IPS-18c (cell line): ENCODE data around the gene PHKA1.
"Not testable (repeated sequence)": the region's sequence is repeated elsewhere in the genome, so short reads cannot be mapped to it uniquely, and the experiment has no call there.

Experiments used
- H3K4me3 ChIP-seq: 2 replicates; pipeline ENCODE4 v1.7.0; 2013; ENCODE audit warnings: low read depth, mild to moderate bottlenecking, low read length, moderate library complexity; ENCODE audit not compliant: insufficient read depth
- H3K9me3 ChIP-seq: one replicate; pipeline ENCODE4 v1.6.1; 2013; ENCODE audit warnings: mild to moderate bottlenecking, low read length, moderate library complexity; ENCODE audit not compliant: control insufficient read depth, insufficient read depth

Gene PHKA1

DNA sequence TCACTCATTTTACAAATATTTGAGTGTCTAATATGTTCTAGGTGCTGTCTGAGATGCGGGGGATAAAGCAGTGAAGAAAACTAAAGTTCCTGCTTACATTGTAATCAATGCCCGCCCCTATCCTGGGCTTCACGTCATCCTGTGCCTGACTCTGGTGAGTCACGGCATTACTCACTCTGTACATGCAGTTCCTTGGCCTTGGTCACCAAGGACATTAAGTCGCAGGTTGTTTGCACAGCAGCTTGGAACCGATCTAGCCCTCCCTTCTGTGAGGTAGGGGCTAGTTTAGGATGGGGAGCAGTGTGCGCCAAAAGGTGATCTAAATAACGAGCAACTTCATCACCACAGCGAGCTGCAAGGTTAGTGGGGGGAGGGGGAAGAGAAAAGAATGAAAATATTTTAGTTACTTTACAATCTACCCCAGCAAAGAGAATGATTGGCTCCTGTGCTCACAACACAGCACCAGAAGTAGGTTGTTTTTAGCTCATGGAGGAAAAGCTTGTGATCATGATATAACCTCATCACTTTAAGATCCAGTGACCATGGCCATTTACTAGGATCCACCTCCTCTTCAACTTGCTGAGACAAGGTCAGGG lies 93.5 kb downstream of the PHKA1 start:
- Histone ChIP-seq H3K9me3 (no peaks in the 10 kb centered on the region), H3K4me3 (no peak overlapping the region)

- no peak overlapping the region for H3K4me3 ChIP-seq
- no peaks in the 10 kb centered on the region for H3K9me3 ChIP-seq
These were observed 104.8 kb downstream of the PHKA1 start for GRCh38 chrX:72609313-72609712.

- H3K4me3 ChIP-seq, result no peak overlapping the region
These were observed 109.4 kb downstream of the PHKA1 start for GRCh38 chrX:72604705-72605104.

DNA sequence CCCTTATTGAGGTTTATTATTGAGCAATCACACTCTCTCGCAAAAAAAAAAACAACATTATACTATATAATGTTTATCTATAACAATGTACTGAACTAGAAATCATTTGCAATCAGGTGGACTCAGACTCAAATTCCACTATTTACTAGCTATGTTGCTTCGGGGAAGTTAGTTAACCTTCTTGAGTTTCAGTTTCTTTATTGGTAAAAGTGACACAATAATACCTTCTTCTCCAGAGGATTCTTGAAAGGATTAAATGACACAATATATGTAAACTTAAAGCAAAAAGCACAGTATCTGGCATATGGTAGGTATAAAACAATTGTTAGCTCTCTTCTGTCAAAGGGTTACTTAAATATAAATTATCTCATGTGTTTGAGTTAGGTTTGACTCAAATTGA lies 110.0 kb downstream of the PHKA1 start:
- no peaks in the 10 kb centered on the region for H3K9me3 ChIP-seq
- H3K4me3 ChIP-seq, result no peak overlapping the region

More at GRCh38 chrX:72604705-72605104, 109.4 kb downstream of the PHKA1 start:
- no peaks in the 10 kb centered on the region for H3K9me3 ChIP-seq

GRCh38 chrX:72591038-72591437 lies 123.1 kb downstream of the PHKA1 start:
- not testable (repeated sequence) for H3K9me3 ChIP-seq, H3K4me3 ChIP-seq

DNA sequence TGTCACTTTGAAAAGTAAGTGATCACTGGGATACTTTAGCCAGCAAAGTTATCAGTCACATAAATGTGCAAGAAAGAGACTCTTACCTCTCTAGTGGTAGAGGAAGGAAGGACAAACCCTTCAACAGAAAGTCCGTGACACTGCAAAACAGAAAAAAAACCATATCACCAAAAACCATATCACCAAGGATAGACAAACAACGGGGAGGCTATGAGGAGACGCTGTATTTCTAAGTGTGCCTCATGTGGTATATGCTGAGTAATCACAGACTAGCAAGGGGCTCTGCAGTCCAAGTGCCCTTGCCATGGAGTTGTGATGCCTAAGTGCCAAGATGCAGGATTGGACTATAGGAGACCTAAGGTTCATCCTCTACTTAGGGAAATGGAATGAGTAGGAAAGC lies 129.9 kb downstream of the PHKA1 start:
- no peak overlapping the region for H3K4me3 ChIP-seq
- H3K9me3 ChIP-seq, result peaks cover 4% of the 10 kb centered on the region

DNA sequence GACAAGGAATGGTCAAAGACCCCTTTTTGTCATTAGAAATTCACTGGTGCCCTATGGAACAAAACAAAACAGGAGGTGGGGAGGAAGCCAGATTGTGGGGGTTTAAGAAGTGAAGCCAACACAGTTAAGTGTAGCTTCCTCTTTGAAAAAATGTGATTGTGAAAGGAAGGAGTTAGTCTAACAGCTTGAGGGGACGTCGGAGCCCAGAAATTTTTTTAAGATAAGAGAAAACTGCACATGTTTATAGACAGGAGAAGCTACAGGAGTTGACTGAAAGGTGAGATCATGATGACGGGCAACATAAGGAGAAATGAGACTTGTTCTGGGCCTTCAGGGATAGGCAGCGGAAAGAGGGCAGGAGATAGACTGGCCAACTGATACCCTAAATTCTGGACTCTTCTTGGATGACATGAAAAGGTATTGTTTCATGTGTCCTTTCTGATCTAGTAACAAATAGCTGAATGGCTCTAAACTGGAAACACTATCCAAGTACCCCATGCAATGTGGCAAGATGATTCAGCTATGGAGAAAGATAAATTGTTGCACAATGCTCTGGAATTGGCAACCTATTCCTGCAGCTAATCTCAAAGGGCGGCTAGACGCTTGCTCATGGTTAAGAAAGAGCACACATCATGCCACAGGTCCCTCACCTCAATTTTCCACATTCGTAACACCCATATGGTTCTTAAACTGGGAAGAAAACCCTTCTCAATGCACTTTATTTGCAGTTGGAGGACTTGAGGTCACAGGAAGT lies 137.8 kb downstream of the PHKA1 start:
- H3K9me3 ChIP-seq, result peaks cover 2% of the 10 kb centered on the region
- no peak overlapping the region for H3K4me3 ChIP-seq

DNA sequence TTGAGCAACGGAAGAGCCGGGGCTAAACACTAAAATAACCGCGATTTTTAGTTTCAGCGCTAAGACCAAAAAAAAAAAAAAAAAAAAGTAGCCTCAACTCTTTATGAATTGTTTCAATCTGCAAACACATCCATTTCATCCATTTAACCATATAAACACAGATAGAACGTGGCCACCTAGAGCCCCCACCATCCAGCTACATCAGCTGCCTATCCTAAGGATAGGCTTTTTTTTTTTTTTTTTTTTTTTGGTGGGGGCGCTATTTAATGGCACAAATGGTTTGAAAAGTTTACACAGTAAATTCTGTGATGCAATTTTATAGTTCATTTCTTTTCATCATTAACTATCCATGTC lies 141.0 kb downstream of the PHKA1 start:
- H3K4me3 ChIP-seq, result peak overlapping the region; percentile 80
- H3K9me3 ChIP-seq, result peaks cover 2% of the 10 kb centered on the region

DNA sequence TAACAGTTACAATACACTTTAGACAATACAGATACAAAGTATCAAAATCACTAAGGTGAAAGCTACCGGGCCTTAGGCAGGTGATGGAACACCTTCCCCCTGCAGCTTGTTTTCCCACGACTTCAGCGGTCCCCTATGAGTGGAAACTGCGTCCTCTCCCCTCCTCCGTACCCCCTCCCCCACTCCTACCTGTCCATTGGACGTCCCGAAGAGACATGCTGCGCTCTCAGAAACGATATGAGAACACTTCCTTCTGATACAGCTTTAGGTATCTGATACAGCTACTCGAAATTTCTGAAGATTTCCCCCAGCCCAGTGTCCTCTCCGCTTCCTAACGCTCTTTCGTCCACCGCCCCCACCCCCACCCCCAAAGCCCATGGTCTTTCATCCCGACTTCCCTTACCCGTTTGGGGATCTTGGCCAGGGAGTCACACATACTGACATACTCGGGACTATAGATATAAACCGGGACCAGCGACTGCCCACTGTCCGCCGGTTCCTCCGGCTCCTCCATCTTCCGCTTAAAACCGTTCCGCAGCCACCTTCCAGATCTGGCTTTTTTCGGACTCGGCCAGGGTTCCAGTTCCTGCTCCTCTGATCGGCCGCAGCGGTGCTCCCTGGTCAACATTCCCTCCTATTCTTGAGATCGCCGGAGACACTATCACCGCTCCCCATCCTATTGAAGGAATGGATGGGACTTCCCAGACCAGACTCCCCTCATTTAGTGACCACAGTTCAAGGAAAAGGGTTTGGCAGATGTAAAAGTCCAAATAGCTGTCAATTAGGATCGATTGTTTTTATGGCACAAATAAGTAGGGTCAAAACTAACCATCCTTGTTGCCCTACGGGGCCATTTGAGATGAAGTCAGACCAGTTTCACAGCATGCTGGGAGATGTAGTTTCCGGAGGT lies 141.6 kb downstream of the PHKA1 start, which contains the start of gene HDAC8:
Gene HDAC8 (minus strand): TSS at position 596 of the 910 bp plus-strand sequence. CDS start 82 bp downstream, at position 514.
- Histone ChIP-seq H3K4me3 (peak within 1 kb of the TSS; percentile 80), H3K9me3 (peaks cover 2% of the 10 kb centered on the region)

GRCh38 chrX:72569786-72570185 lies 144.3 kb downstream of the PHKA1 start:
- Histone ChIP-seq H3K9me3 (no peaks in the 10 kb centered on the region), H3K4me3 (no peak overlapping the region)

- Histone ChIP-seq H3K9me3 (no peaks in the 10 kb centered on the region), H3K4me3 (no peak overlapping the region)
These were observed 145.6 kb downstream of the PHKA1 start for GRCh38 chrX:72568406-72569092.

DNA sequence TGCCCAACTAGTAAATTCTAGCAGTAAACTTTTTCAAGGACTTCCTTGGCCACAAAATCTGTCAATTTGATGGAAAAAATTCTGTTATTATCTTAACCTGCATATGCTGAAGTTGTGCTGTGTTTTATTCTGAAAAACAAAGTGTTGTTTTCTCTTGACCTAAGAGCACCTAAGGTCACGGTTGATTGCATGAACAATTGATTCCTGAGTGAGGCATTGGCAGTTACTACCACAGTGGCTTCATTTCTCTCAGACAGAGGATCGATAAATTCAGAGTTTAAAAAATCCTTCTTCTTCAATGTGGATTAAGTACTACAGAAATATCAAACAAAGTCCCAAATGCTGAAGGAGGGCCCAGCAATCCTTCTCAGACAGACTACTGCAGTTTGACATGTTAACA lies 147.7 kb downstream of the PHKA1 start:
- H3K9me3 ChIP-seq, result no peaks in the 10 kb centered on the region
- H3K4me3 ChIP-seq, result no peak overlapping the region

- not testable (repeated sequence) for H3K9me3 ChIP-seq, H3K4me3 ChIP-seq
These were observed 154.5 kb downstream of the PHKA1 start for GRCh38 chrX:72559655-72560054.

GRCh38 chrX:72554448-72555140 lies 159.5 kb downstream of the PHKA1 start:
- Histone ChIP-seq H3K9me3 (no peaks in the 10 kb centered on the region), H3K4me3 (peak overlapping the region; percentile 31)

- not testable (repeated sequence) for H3K4me3 ChIP-seq, H3K9me3 ChIP-seq
These were observed 161.7 kb downstream of the PHKA1 start for GRCh38 chrX:72552443-72552842.

DNA sequence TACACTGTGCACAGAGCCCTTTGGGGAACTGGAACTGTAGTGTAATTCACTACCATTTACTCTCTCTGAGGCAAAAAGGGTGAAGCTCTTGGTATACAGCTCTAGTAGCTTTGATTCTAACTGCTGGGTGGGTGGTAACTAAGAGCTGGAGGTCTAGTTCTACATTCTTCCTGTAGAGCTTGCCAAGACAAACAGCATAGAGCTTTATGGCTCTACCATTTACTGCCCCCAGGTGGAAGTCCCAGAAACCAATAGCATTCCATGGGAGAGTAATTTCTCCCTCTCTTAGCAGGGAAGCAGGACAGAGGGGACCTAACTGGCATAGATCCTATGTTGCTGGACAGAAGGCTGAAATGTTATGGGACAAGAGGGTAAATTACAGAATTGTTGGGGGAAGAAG lies 168.1 kb downstream of the PHKA1 start:
- Histone ChIP-seq H3K9me3 (peaks cover 2% of the 10 kb centered on the region), H3K4me3 (no peak overlapping the region)

DNA sequence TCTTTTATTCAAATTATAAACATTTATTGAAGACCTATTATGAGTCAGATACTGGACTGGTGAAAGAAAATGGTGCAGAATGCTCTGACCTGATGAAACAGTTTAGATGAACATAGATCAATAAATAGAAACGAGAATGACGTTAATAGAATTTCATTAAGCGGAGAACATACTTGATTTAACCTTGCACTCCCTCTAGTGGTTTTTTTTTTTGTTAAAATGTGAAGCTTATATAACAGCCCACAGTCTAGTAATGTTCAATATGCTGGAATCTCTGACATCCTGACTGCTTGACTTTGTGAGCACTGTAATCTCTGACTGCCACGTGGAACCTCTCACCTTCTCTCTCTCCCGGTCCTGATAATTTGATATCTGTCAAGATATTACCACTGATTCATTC lies 173.8 kb downstream of the PHKA1 start:
- Histone ChIP-seq H3K9me3 (peaks cover 5% of the 10 kb centered on the region), H3K4me3 (no peak overlapping the region)
